CD14-positive monocyte (primary cell): ENCODE measurements around the gene RBM10. TPM values are rescaled to one million over a fixed set of nuclear protein-coding genes. Genes with fewer than 3 reads are reported as not detected.

ENCODE experiments used
- DNase-seq, 3 donors: peaks; one replicate each; pipeline ENCODE4 v3.0.0-alpha.2; 2011 to 2022
- H2AFZ ChIP-seq: 2 replicates; pipeline ENCODE4 v1.6.0; 2012; ENCODE audit warnings: mild to moderate bottlenecking, low read depth, low read length, inconsistent platforms; ENCODE audit not compliant: insufficient read depth, poor library complexity, severe bottlenecking
- H3K27ac ChIP-seq, 2 donors: 1 replicate in 1 of 2; 2 replicates in 1 of 2; pipeline ENCODE4 v1.5.1; 2012 to 2013; ENCODE audit warnings: low read length in 2 of 2, control low read depth in 1 of 2, inconsistent platforms in 1 of 2, low read depth in 1 of 2, mild to moderate bottlenecking in 1 of 2
- H3K27me3 ChIP-seq, 2 donors: one replicate each; pipeline versions ENCODE4 v1.6.0 to v1.6.1; 2011 to 2013; ENCODE audit warnings: low read length in 2 of 2; ENCODE audit not compliant: control insufficient read depth in 2 of 2, insufficient read depth in 2 of 2
- H3K36me3 ChIP-seq, 2 donors: replicated peaks in 1 of 2; 1 replicate in 1 of 2; 2 replicates in 1 of 2; pipeline versions ENCODE4 v1.5.1 to v1.6.1; 2012 to 2013; ENCODE audit warnings: low read length in 2 of 2, control low read depth in 1 of 2, inconsistent platforms in 1 of 2, mild to moderate bottlenecking in 1 of 2; ENCODE audit not compliant: insufficient read depth in 2 of 2, control insufficient read depth in 1 of 2
- H3K4me1 ChIP-seq, 2 donors: 1 replicate in 1 of 2; 2 replicates in 1 of 2; pipeline versions ENCODE4 v1.5.1 to v1.6.1; 2012 to 2013; ENCODE audit warnings: low read length in 2 of 2, control low read depth in 1 of 2, inconsistent platforms in 1 of 2, mild to moderate bottlenecking in 1 of 2, moderate library complexity in 1 of 2; ENCODE audit not compliant: insufficient read depth in 2 of 2, control insufficient read depth in 1 of 2
- H3K4me2 ChIP-seq: replicated peaks from 2 replicates; pipeline ENCODE3; 2012; ENCODE audit warnings: low read length, moderate library complexity, mild to moderate bottlenecking; ENCODE audit not compliant: poor library complexity, severe bottlenecking; ENCODE audit errors: extremely low read depth
- H3K4me3 ChIP-seq, 3 experiments: fragments of 200-600 bp in 1 of 3; sonication (generic) in 1 of 3; replicated peaks in 1 of 3; 1 replicate in 2 of 3; 2 replicates in 1 of 3; pipeline ENCODE4 v1.5.1; 2011 to 2013; ENCODE audit warnings: low read length in 3 of 3, mild to moderate bottlenecking in 3 of 3, control low read depth in 2 of 3, low read depth in 2 of 3, inconsistent platforms in 1 of 3, moderate library complexity in 1 of 3
- H3K79me2 ChIP-seq: 2 replicates; pipeline ENCODE4 v1.6.0; 2012; ENCODE audit warnings: mild to moderate bottlenecking, control low read depth, inconsistent platforms, low read length, moderate library complexity; ENCODE audit not compliant: insufficient read depth
- H3K9ac ChIP-seq: 2 replicates; pipeline ENCODE4 v1.6.0; 2017; ENCODE audit warnings: low read length, mild to moderate bottlenecking; ENCODE audit not compliant: insufficient read depth, poor library complexity, severe bottlenecking
- H3K9me3 ChIP-seq, 2 donors: replicated peaks in 1 of 2; 1 replicate in 1 of 2; 2 replicates in 1 of 2; pipeline versions ENCODE4 v1.5.1 to v1.6.1; 2012 to 2013; ENCODE audit warnings: low read length in 2 of 2, control low read depth in 1 of 2; ENCODE audit not compliant: control insufficient read depth in 1 of 2, insufficient read depth in 1 of 2
- H4K20me1 ChIP-seq: 2 replicates; pipeline ENCODE4 v1.6.0; 2012; ENCODE audit warnings: mild to moderate bottlenecking, low read length, control low read depth, moderate library complexity; ENCODE audit not compliant: insufficient read depth
- H3K27ac Mint-ChIP-seq, 7 donors: one replicate each; pipeline ENCODE4 v1.8.0; 2020; ENCODE audit warnings: mild to moderate bottlenecking in 7 of 7, mixed read lengths in 7 of 7, moderate library complexity in 6 of 7, inconsistent platforms in 2 of 7
- H3K27me3 Mint-ChIP-seq, 3 donors: one replicate each; pipeline ENCODE4 v1.8.0; 2021 to 2022; ENCODE audit warnings: low read depth in 3 of 3, mild to moderate bottlenecking in 3 of 3, mixed read lengths in 3 of 3, moderate library complexity in 3 of 3, inconsistent platforms in 1 of 3
- H3K36me3 Mint-ChIP-seq, 2 donors: one replicate each; pipeline ENCODE4 v1.8.0; 2020; ENCODE audit warnings: mixed read lengths in 2 of 2, inconsistent platforms in 1 of 2, mild to moderate bottlenecking in 1 of 2
- H3K4me1 Mint-ChIP-seq: one replicate; pipeline ENCODE4 v1.8.0; 2020; ENCODE audit warnings: mild to moderate bottlenecking, mixed read lengths
- H3K4me3 Mint-ChIP-seq, 2 donors: one replicate each; pipeline ENCODE4 v1.8.0; 2020; ENCODE audit warnings: mild to moderate bottlenecking in 2 of 2, mixed read lengths in 2 of 2, moderate library complexity in 1 of 2
- H3K9me3 Mint-ChIP-seq, 7 donors: one replicate each; pipeline ENCODE4 v1.8.0; 2020 to 2022; ENCODE audit warnings: mixed read lengths in 7 of 7, mild to moderate bottlenecking in 6 of 7, moderate library complexity in 6 of 7, inconsistent platforms in 2 of 7
- WGBS: methylation state at CpG from one replicate; pipeline ENCODE4 v1.1.5; 2013; ENCODE audit warnings: missing lambda C conversion rate; ENCODE audit not compliant: insufficient coverage; 5-methylcytosine and 5-hydroxymethylcytosine counted together
- intact Hi-C, 2 donors: fragments of 100-400 bp; cut with micrococcal nuclease; formaldehyde crosslinking; loops; one replicate each; pipeline versions ENCODE4 v1.15.0 to v1.15.1; 2023
- polyA plus RNA-seq, 3 donors: library from polyadenylated mRNA; depleted of rRNA in 1 of 3; unstranded in 2 of 3; stranded (reverse) in 1 of 3; fragments of 300-500 nt in 2 of 3; fragments of >200 nt in 1 of 3; fragmentation: Illumina TruSeq in 2 of 3; gene quantifications; 1 replicate in 2 of 3; 2 replicates in 1 of 3; pipeline ENCODE4 v1.2.3, GENCODE V29; 2012 to 2021
- TF ChIP-seq, protein P1 (sequence below): fragments of 200-600 bp; IDR thresholded peaks from one replicate; pipeline ENCODE4 v1.8.0; 2022; ENCODE audit warnings: antibody characterized with exemption, mild to moderate bottlenecking

The RBM10 gene
- polyA plus RNA-seq, 3 donors = 7.3 to 29.4 (median 14.0) TPM

DNA sequence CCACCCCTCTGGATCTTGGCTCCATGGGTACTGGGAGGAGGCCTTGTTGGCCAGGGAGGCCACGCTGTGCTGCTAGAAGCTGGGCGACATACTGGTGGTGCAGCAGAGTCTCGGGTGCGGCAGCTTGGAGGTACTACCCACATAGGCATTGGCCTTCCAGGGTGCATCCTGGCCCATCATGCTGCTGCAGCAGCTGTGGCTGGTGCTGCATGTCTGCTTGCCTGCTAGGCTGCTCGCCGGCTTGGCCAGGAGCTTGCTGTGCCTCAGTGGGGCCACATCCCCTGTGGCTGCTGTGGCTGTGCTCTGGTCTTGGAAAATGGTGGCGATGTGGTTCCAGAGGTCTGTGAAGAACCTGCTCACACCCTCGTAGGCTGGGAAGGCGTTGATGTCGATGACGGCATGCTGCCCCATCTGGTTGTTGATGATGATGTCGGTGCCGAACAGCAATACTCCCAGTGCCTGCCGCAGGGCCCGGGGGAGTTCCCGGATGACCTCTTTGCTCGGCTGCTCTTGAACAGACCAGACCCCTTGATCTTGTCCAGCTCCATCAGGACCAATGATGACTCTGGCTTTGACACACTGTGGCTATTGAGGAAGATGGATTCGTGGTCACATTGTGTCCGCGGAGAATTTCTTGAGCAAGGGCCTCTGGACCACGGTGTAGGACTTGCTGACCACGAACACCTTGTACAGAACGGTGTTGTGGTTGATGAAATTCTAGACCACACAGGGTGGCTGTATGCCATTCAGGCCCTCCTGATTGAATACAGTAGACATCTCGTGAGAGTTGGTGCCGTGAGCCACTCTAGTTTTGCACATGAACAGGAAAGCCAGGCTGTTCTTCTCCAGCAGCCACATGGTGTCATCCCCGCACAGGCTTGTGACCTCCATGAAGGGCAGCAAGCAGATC is 11.8 kb downstream of the RBM10 start:
- H3K9ac ChIP-seq = no peak overlapping the region
- H3K9me3 ChIP-seq = no peaks in the 10 kb centered on the region
- no peaks in the 10 kb centered on the region for H3K4me1 ChIP-seq
- no peak overlapping the region for H3K4me3 Mint-ChIP-seq
- H3K9me3 Mint-ChIP-seq = peaks cover 0 to 15% (median 4%) of the 10 kb centered on the region in 7 donors
- H3K27me3 Mint-ChIP-seq = peaks cover 0 to 37% (median 1%) of the 10 kb centered on the region in 3 donors
- H2AFZ ChIP-seq = no peak overlapping the region
- intact Hi-C loops = no loop called here
- H3K27ac Mint-ChIP-seq = peak overlapping the region in 3 of 7 donors; percentile 23 to 63 (median 59)
- WGBS = 96% methylated on average over 13 of the region's 26 CpGs
- H3K27ac ChIP-seq = no peak overlapping the region
- no peak overlapping the region for H3K4me2 ChIP-seq
- DNase-seq = no peak
- no peaks in the 10 kb centered on the region for H3K27me3 ChIP-seq
- peaks cover 91% of the 10 kb centered on the region for H3K79me2 ChIP-seq
- H3K4me3 ChIP-seq = no peak overlapping the region
- no peaks in the 10 kb centered on the region for H3K4me1 Mint-ChIP-seq
- peaks cover 13 to 35% of the 10 kb centered on the region in 2 donors for H3K36me3 ChIP-seq
- H4K20me1 ChIP-seq = peaks cover 52% of the 10 kb centered on the region
- peaks cover 14 to 47% of the 10 kb centered on the region in 2 donors for H3K36me3 Mint-ChIP-seq
- TF ChIP-seq, protein P1, sequence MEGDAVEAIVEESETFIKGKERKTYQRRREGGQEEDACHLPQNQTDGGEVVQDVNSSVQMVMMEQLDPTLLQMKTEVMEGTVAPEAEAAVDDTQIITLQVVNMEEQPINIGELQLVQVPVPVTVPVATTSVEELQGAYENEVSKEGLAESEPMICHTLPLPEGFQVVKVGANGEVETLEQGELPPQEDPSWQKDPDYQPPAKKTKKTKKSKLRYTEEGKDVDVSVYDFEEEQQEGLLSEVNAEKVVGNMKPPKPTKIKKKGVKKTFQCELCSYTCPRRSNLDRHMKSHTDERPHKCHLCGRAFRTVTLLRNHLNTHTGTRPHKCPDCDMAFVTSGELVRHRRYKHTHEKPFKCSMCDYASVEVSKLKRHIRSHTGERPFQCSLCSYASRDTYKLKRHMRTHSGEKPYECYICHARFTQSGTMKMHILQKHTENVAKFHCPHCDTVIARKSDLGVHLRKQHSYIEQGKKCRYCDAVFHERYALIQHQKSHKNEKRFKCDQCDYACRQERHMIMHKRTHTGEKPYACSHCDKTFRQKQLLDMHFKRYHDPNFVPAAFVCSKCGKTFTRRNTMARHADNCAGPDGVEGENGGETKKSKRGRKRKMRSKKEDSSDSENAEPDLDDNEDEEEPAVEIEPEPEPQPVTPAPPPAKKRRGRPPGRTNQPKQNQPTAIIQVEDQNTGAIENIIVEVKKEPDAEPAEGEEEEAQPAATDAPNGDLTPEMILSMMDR = no peak

DNA sequence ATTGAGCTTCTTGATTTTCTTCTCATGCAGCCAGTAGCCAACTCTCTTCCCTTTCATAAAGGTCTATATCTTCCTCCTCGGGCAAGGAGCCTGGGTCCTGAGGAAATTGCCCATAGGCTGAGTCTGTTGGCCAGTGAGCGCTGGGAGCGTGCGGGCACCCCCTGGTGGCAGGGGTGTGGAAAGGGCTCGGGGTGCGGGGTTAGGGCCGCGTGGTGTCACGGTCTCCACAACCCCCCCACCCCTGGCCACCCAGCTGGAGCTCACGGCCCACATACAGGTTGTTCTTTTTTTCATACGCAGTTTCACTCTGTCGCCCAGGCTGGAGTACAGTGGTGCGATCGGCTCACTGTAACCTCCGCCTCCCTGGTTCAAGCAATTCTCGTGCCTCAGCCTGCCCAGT is 13.1 kb downstream of the RBM10 start:
- peaks cover 16 to 39% of the 10 kb centered on the region in 2 donors for H3K36me3 Mint-ChIP-seq
- no peak for DNase-seq
- 96% methylated on average over 7 of the region's 16 CpGs for WGBS
- Histone ChIP-seq H3K9ac (no peak overlapping the region), H3K4me3 (no peak overlapping the region), H3K79me2 (peaks cover 90% of the 10 kb centered on the region), H3K27ac (no peak overlapping the region), H4K20me1 (peaks cover 46% of the 10 kb centered on the region), H2AFZ (no peak overlapping the region), H3K4me1 (no peaks in the 10 kb centered on the region), H3K27me3 (no peaks in the 10 kb centered on the region), H3K36me3 (peaks cover 13 to 30% of the 10 kb centered on the region in 2 donors), H3K4me2 (no peak overlapping the region), H3K9me3 (no peaks in the 10 kb centered on the region)
- intact Hi-C loops = no loop called here
- TF ChIP-seq, protein P1 = no peak
- no peak overlapping the region for H3K4me3 Mint-ChIP-seq
- peaks cover 0 to 46% (median 1%) of the 10 kb centered on the region in 3 donors for H3K27me3 Mint-ChIP-seq
- no peaks in the 10 kb centered on the region for H3K4me1 Mint-ChIP-seq
- H3K9me3 Mint-ChIP-seq = peaks cover 0 to 15% (median 6%) of the 10 kb centered on the region in 7 donors
- peak overlapping the region in 2 of 7 donors; percentile 26 to 59 for H3K27ac Mint-ChIP-seq
